H1 (cell line): ENCODE measurements around the gene SYMPK. TPM values are rescaled to one million over a fixed set of nuclear protein-coding genes. Genes with fewer than 3 reads are reported as not detected.

Experiments
- EZH2 ChIP-seq: fragments of 200-600 bp; sonication (generic); IDR thresholded peaks from 2 replicates; pipeline ENCODE4 v1.7.1; 2012; ENCODE audit warnings: low read depth, mild to moderate bottlenecking, moderate library complexity, low read length, inconsistent platforms; ENCODE audit not compliant: severe bottlenecking
- HDAC6 ChIP-seq: IDR thresholded peaks from one replicate; pipeline ENCODE4 v1.7.1; 2012; ENCODE audit warnings: low read depth, mild to moderate bottlenecking, inconsistent platforms, low read length, moderate library complexity
- JUN ChIP-seq: IDR thresholded peaks from 2 replicates; pipeline ENCODE4 v1.6.1; 2011; ENCODE audit warnings: low read depth, mild to moderate bottlenecking, improper control_type of control experiment, low read length
- POU5F1 ChIP-seq: IDR thresholded peaks from 2 replicates; pipeline ENCODE4 v1.6.1; 2011; ENCODE audit warnings: low read depth, mild to moderate bottlenecking, low read length, moderate library complexity
- RAD21 ChIP-seq, 2 experiments: IDR thresholded peaks in 1 of 2; conservative IDR thresholded peaks in 1 of 2; 2 replicates each; pipeline ENCODE4 v1.6.1; 2011; ENCODE audit warnings: low read depth in 2 of 2, low read length in 2 of 2, improper control_type of control experiment in 1 of 2, inconsistent platforms in 1 of 2, mild to moderate bottlenecking in 1 of 2, moderate library complexity in 1 of 2
- RFX5 ChIP-seq: IDR thresholded peaks from 2 replicates; pipeline ENCODE4 v1.6.1; 2011; ENCODE audit warnings: low read depth, low read length, improper control_type of control experiment, borderline replicate concordance
- SIRT6 ChIP-seq: IDR thresholded peaks from one replicate; pipeline ENCODE4 v1.7.1; 2012; ENCODE audit warnings: low read length, inconsistent platforms
- polyA plus RNA-seq, 7 experiments: library from polyadenylated mRNA; depleted of rRNA in 3 of 7; stranded (reverse) in 5 of 7; unstranded in 2 of 7; fragments of >200 nt in 5 of 7; fragments of 200-250 nt in 2 of 7; gene quantifications; 1 replicate in 5 of 7; 2 replicates in 1 of 7; 4 replicates in 1 of 7; pipeline versions ENCODE4 v1.2.1 to v1.2.3, GENCODE V29; 2011 to 2013; ENCODE audit warnings: missing spikeins in 2 of 7, mixed read lengths in 2 of 7
- total RNA-seq: library from RNA; stranded (reverse); fragmentation: NEBNext Ultra II Directional; extraction: Animal tissue kit (Norgen Biotek cat#: 25700); gene quantifications from 2 replicates; pipeline ENCODE4 v1.2.1, GENCODE V29; 2021

Gene SYMPK
- total and polyA plus RNA-seq, 2 of the 8 experiments (the other 6 are each of a cell fraction or from before 2014, with no cell fraction given) = 93.6 to 99.5 TPM

- no peak for TF ChIP-seq RAD21 (IDR thresholded peaks at IDR 0.05 in 1 of 2, conservative IDR thresholded peaks at IDR 0.05 in 1 of 2; ENCODE audit: low read depth in 2 of 2, low read length in 2 of 2)
- no peak for TF ChIP-seq RFX5
- no peak for TF ChIP-seq JUN
- TF ChIP-seq EZH2 = no peak
- no peak for TF ChIP-seq HDAC6
- TF ChIP-seq POU5F1 = no peak
- TF ChIP-seq SIRT6 = no peak
Observed at GRCh38 chr19:45899253-45899652, 36.3 kb upstream of the SYMPK start (continued).
